Ascending aorta (tissue), 2 donors: ENCODE data around the gene LTBP4. TPM values are rescaled to one million over a fixed set of nuclear protein-coding genes. Genes with fewer than 3 reads are reported as not detected.

Source experiments
- DNase-seq, 2 donors: peaks; one replicate each; pipeline ENCODE4 v3.0.0-alpha.2; 2019; ENCODE audit warnings: low spot score in 2 of 2
- H3K27ac ChIP-seq, 2 donors: fragments of 200-600 bp; sonication (generic); one replicate each; pipeline ENCODE4 v1.5.1; 2016 to 2017; ENCODE audit warnings: mild to moderate bottlenecking in 1 of 2
- H3K27me3 ChIP-seq: fragments of 200-600 bp; sonication (generic); one replicate; pipeline ENCODE4 v1.5.1; 2017
- H3K36me3 ChIP-seq, 2 donors: fragments of 200-600 bp; sonication (generic); one replicate each; pipeline ENCODE4 v1.5.1; 2016
- H3K4me1 ChIP-seq, 2 donors: fragments of 200-600 bp; sonication (generic); one replicate each; pipeline ENCODE4 v1.5.1; 2016 to 2017; ENCODE audit warnings: mild to moderate bottlenecking in 1 of 2
- H3K4me3 ChIP-seq, 2 donors: fragments of 200-600 bp; sonication (generic); one replicate each; pipeline ENCODE4 v1.5.1; 2016 to 2017; ENCODE audit warnings: mild to moderate bottlenecking in 1 of 2
- H3K9me3 ChIP-seq, 2 donors: fragments of 200-600 bp; sonication (generic); one replicate each; pipeline ENCODE4 v1.5.1; 2016
- intact Hi-C: fragments of 100-400 bp; cut with DNase I; formaldehyde crosslinking; loops from one replicate; pipeline ENCODE4 v1.15.1; 2023
- total RNA-seq: library from RNA; depleted of rRNA; stranded (reverse); fragments of >200 nt; gene quantifications from one replicate; pipeline ENCODE4 v1.1.0, GENCODE V29; 2016
- TF ChIP-seq, protein P1 (sequence below), 3 experiments: fragments of 200-600 bp in 2 of 3; fragments of 450-650 bp in 1 of 3; sonication (generic) in 2 of 3; IDR thresholded peaks; one replicate each; pipeline ENCODE4 v1.5.1; 2016 to 2019; ENCODE audit warnings: antibody characterized with exemption in 3 of 3, mild to moderate bottlenecking in 1 of 3, moderate library complexity in 1 of 3

LTBP4 gene
- total RNA-seq, 1 donor from 2014 or later = 691 TPM

DNA sequence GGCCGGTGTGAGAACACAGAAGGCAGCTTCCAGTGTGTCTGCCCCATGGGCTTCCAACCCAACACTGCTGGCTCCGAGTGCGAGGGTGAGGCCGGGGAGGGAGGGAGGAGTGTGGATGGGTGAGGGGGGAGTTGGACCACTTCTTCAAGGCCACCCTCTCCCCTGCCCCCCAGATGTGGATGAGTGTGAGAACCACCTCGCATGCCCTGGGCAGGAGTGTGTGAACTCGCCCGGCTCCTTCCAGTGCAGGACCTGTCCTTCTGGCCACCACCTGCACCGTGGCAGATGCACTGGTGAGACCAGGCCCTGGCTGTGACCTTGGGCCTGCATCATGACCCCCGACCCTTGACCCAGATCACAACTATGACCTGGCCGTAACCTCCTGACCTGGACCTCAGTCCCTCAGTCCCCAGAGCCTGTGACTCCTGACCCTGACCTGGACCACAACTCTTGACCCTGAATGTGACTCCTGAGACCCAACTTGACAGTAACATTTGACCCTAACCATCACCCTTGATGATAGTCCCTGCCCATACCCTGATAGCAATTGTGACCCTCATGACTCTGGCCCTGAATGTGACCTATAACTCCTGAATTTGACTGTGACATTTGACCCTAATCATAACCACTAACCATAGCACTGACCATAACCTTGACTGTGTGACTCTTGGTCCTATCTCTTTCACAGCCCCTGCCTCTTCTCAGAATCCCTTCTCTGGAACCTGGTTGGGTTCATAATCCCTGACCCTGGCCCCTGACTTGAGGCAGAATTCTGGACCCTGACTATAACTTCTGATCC lies 10.9 kb downstream of the LTBP4 start:
- H3K27ac ChIP-seq = peak overlapping the region in 1 of 2 donors; percentile 31
- DNase-seq = peak in 1 of 2 donors; percentile 62
- H3K27me3 ChIP-seq = no peaks in the 10 kb centered on the region
- peaks cover 17 to 31% of the 10 kb centered on the region in 2 donors for H3K36me3 ChIP-seq
- TF ChIP-seq, protein P1, sequence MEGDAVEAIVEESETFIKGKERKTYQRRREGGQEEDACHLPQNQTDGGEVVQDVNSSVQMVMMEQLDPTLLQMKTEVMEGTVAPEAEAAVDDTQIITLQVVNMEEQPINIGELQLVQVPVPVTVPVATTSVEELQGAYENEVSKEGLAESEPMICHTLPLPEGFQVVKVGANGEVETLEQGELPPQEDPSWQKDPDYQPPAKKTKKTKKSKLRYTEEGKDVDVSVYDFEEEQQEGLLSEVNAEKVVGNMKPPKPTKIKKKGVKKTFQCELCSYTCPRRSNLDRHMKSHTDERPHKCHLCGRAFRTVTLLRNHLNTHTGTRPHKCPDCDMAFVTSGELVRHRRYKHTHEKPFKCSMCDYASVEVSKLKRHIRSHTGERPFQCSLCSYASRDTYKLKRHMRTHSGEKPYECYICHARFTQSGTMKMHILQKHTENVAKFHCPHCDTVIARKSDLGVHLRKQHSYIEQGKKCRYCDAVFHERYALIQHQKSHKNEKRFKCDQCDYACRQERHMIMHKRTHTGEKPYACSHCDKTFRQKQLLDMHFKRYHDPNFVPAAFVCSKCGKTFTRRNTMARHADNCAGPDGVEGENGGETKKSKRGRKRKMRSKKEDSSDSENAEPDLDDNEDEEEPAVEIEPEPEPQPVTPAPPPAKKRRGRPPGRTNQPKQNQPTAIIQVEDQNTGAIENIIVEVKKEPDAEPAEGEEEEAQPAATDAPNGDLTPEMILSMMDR (IDR thresholded peaks at IDR 0.05) = no peak
- no peak overlapping the region for H3K4me3 ChIP-seq
- intact Hi-C loops = no loop called here
- no peaks in the 10 kb centered on the region for H3K9me3 ChIP-seq
- peaks cover 3 to 16% of the 10 kb centered on the region in 2 donors for H3K4me1 ChIP-seq

DNA sequence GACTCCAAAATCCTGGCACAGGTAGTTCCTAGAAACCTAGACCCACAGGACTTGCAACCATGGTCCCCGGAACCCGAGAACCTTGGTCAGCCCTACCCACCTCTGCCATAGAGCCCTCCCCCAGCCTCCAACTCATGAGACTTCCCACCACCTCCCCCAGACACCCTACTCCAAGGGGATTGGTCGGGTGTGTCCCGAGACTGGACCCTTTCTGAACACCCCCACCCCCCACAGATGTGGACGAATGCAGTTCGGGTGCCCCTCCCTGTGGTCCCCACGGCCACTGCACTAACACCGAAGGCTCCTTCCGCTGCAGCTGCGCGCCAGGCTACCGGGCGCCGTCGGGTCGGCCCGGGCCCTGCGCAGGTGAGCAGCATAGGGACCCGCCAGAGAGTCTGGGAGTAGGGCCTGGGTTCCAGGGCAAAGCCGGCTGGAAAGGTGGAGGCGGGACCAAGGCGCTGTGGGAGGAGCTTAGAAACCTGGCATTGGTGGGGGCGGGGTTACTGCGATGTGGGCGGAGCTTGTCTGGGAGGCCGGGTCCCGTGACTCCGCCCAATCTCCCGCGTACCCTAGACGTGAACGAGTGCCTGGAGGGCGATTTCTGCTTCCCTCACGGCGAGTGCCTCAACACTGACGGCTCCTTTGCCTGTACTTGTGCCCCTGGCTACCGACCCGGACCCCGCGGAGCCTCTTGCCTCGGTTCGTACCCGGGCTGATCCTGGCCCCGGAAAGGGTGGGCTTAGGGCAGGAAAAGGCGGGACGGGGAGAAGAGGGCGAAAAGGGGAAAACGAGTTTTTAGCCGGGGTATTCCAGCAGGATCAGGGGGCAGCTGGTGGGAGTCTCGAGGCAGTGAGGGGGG lies 11.9 kb downstream of the LTBP4 start:
- Histone ChIP-seq H3K27me3 (no peaks in the 10 kb centered on the region), H3K27ac (peak overlapping the region; percentile 44 to 57), H3K36me3 (peaks cover 19 to 35% of the 10 kb centered on the region in 2 donors), H3K4me3 (peak overlapping the region; percentile 27 to 59), H3K4me1 (peaks cover 3 to 16% of the 10 kb centered on the region in 2 donors), H3K9me3 (no peaks in the 10 kb centered on the region)
- peak in 1 of 2 donors; percentile 65 for DNase-seq
- TF ChIP-seq, protein P1 (IDR thresholded peaks at IDR 0.05) = no peak
- intact Hi-C loops = no loop called here

DNA sequence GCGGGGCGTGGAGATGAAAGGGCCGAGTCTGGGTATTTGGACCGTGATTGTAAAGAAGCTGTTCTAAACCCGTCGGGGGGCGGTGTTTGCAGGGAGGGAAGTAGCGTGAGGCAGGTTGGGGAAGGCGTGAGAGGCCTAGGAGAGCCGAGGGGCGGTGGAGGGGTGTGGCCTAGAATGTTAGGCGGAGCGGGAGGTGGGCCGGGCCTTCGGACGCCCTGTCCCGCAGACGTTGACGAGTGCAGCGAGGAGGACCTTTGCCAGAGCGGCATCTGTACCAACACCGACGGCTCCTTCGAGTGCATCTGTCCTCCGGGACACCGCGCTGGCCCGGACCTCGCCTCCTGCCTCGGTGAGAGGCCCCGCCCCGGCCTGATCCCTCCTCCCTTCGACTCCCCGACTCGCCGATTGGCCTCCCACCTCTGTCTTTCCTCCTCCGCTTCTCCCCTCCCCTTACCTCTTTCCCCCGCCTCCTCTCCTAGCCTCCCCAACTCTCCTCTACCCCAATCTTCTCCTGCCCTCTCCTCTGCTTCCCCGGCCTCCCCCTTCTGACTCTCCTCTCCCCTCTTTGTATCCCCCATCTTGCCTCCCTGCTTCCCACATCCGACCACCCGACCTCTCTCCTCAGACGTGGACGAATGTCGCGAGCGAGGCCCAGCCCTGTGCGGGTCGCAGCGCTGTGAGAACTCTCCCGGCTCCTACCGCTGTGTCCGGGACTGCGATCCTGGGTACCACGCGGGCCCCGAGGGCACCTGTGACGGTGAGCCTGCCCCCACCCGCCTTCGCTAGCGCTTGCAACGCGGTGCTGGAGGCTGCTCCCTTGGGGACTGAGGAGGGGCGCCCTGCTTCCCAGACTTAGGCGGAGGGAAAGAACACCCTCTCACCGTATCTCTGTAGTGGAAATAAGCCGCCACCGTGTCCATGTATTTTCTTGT lies 12.8 kb downstream of the LTBP4 start:
- peak overlapping the region; percentile 44 to 57 for H3K27ac ChIP-seq
- no peaks in the 10 kb centered on the region for H3K9me3 ChIP-seq
- TF ChIP-seq, protein P1 (IDR thresholded peaks at IDR 0.05) = no peak
- peaks cover 24 to 43% of the 10 kb centered on the region in 2 donors for H3K36me3 ChIP-seq
- peak in 1 of 2 donors; percentile 80 for DNase-seq
- no peaks in the 10 kb centered on the region for H3K27me3 ChIP-seq
- H3K4me3 ChIP-seq = peak overlapping the region; percentile 27 to 59
- intact Hi-C loops = no loop called here
- peaks cover 3 to 16% of the 10 kb centered on the region in 2 donors for H3K4me1 ChIP-seq

DNA sequence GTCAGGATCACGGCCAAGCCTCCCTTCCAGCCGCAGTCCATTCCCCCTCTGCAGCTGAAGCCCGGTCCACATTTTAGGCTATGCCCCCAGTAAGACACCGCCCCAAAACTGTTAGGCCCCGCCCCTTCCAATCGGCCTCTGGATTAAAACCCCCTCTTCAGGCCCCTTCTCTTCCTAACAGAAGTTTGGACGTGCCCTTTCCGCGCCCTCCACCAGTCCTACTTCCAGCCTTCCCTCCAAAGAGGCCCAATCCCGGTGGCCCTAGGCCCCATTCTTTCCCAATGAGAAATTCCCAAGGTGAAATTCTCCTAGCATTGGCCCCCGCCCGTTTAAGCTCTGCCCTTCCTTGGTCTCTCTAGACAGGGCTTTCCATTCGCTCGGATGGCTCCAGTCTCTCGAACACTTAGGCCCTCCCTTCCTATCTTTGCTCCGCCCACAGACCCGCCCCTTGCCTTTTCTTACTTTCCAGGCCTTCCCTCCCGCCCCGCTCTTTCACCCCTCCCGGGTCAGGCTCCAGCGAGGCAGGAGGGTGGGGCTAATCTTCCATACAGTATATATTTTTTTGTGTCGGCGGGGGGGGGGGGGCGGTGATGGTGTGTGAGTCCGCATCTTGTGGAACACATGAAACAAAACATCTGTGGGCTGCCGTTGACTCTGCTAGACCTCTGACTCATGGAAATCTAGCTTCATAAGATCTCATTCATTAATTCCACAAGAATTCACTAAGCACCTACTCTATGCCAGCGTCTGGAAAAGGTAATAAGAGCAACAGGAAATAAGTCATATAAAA lies 13.6 kb downstream of the LTBP4 start:
- H3K9me3 ChIP-seq = no peaks in the 10 kb centered on the region
- TF ChIP-seq, protein P1 (IDR thresholded peaks at IDR 0.05) = no peak
- H3K27me3 ChIP-seq = no peaks in the 10 kb centered on the region
- H3K4me1 ChIP-seq = peaks cover 3 to 13% of the 10 kb centered on the region in 2 donors
- H3K27ac ChIP-seq = peak overlapping the region; percentile 39 to 44
- peaks cover 31 to 52% of the 10 kb centered on the region in 2 donors for H3K36me3 ChIP-seq
- peak overlapping the region; percentile 27 to 59 for H3K4me3 ChIP-seq
- DNase-seq = peak in 1 of 2 donors; percentile 90
- intact Hi-C loops = no loop called here
